Activated T-cell treated with anti-CD3 and anti-CD28 coated beads for 24 hours (primary cell): ENCODE measurements around the gene NOCT.
"Not testable (repeated sequence)": the region's sequence is repeated elsewhere in the genome, so short reads cannot be mapped to it uniquely, and the experiment has no call there.

ENCODE experiments used
- DNase-seq: peaks from one replicate; pipeline ENCODE4 v3.0.0-alpha.2; 2020; ENCODE audit warnings: low read depth

The NOCT gene

GRCh38 chr4:139009702-139010101, 5.9 kb upstream of the NOCT start:
- DNase-seq, result no peak

- no peak for DNase-seq
Measured at GRCh38 chr4:139011225-139011950, 4.2 kb upstream of the NOCT start.

DNA sequence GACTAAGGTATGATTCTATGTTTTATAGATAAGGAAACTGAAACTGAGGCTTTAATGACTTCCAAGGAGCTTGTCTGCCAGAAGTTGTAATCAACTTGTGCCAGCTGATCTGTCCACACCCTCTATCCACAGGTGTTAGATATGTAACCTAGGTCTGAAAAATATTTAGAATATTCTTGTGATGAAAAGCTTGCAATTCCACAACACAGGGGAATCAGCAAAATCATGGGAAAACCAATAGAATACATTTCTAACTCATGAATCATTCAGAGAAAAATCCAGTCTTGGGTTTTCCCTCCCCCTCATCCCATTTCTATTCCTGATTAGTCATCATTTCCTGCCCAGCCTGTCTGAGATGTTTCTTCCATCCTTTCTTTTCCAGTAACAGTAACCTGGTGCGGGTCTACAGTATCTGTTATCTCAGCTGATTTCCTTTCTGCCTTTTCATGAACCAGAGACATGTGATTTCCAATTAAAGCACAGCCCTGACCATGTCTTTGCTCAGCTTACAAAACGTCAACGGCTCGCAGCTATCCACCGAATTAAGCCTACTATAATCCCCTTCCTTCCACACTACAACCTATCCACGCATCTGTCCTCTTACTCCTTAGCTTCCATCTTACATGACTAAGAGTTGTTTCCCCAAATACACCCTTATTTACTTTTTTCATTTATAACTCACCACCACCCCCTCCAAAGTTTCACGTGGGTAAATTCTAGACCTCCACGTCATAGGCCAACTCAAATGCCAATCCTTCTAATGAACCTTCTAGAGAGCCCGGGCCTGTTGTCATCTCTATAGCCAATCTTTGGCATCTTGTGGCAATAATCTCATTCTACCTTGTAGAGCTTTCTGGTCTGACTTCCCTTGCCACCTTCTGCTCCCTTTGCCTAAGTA, 961 bp upstream of the NOCT start:
- DNase-seq, result no peak

DNA sequence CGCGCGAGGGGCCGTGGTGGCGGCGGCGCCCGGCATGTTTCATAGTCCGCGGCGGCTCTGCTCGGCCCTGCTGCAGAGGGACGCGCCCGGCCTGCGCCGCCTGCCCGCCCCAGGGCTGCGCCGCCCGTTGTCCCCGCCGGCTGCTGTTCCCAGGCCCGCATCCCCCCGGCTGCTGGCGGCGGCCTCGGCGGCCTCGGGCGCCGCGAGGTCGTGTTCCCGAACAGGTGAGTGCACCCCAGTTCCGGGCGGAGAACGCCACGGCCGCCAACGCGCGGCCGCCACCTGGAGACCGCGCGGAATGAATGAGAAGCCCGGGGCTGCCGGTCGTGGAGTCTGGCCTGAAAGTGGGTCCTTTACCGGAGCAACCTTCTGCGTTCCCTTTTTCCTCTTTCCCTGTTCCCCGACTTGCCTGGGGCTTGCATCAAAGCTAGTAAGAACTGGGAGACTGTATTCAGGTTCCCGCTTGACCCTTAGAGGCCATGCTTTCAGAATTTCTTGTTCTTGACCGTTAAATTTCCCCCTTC, 429 bp downstream of the NOCT start:
- DNase-seq, result peak; percentile 29

DNA sequence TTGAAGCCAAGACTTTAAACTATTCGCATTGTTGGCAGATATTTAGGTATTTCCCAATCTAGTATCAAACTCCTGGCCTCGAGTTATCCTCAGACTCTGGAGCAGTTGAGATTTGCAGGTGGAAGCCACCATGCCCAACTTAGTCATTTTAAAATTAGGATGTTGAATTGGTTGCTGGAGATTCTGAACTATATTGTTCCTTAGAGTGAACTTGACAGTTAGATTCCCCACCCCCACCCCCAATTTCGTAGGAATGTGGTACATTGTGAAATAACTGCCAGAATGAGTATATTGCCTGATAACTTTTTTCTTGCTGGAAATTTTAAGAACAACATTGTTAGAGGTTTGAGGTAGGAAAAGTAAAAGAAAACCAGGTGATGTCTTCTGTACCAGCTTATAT, 2.3 kb downstream of the NOCT start:
- no peak for DNase-seq

DNA sequence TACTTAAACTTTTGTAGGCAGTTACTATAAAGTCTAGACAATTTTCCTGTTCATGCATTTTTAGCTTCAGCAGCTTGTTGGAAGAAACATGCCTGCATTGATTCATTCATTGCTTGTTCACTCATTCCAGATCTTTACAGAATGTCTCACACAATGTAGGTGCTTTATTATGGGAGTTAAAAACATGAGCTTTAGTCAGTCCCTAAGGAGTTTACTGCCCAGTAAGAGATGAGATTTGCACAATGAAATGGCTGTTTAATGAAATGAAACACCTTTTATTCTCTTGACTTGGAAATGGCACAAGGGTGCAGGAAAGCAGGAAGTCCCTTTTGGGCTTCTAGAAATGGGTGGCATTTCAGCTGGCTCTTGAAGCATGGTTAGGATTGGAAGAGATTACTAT, 2.9 kb downstream of the NOCT start:
- DNase-seq, result no peak

DNA sequence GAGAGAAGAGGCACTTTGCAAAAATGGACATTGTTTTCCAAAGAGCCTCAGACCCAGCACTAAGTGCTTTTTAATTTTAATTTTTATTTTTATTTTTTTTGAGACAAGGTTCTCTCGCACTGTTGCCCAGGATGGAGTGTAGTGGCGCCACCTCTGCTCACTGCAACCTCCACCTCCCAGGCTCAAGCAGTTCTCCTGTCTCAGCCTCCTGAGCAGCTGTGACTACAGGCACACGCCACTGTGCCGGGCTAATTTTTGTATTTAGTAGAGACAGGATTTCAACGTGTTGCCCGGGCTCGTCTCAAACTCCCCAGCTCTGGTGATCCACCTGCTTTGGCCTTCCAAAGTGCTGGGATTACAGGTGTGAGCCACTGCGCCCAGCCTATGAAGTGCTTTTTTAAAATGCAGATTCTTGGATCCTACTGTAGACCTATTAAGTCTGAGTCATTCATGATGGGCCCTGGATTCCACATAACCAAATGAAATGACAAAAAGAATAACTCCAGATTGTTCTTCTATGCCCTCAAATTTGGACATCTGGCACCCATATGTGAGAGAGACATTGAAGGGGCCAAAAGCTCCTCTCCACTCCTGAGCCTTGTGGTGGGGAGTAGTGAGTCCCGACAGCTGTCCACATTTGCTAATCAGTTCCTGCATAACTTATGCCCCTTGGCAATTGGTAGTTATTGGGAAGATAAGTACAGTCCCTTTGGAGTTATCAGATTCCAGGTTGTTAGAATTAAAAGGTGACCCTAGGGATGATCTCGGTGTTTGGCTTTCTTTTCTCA, 3.6 kb downstream of the NOCT start:
- DNase-seq, result no peak

DNA sequence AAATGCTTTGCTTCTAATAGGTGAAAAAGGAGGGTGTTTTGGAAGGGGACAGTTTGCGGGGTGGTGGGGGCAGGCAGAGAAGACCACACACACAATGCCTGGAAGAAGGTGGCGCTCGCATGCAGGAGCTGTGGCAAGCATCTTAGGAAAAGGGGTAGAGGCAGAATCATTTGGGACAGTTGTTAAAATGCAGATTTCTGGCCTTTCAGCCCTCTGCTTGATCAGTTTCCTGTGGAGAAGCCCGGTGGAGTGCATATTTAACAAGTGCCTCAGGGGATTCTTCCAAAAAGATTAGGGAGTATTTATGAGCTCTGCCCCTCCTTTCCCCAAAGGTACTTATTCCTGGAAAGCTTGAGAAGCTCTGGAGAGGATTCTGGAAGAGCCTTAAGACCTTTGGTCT, 4.8 kb downstream of the NOCT start:
- no peak for DNase-seq

GRCh38 chr4:139021071-139021470, 5.5 kb downstream of the NOCT start:
- DNase-seq, result not testable (repeated sequence)

- no peak for DNase-seq
Measured at GRCh38 chr4:139022835-139023234, 7.3 kb downstream of the NOCT start.

GRCh38 chr4:139024686-139025085, 9.1 kb downstream of the NOCT start:
- DNase-seq, result no peak

DNA sequence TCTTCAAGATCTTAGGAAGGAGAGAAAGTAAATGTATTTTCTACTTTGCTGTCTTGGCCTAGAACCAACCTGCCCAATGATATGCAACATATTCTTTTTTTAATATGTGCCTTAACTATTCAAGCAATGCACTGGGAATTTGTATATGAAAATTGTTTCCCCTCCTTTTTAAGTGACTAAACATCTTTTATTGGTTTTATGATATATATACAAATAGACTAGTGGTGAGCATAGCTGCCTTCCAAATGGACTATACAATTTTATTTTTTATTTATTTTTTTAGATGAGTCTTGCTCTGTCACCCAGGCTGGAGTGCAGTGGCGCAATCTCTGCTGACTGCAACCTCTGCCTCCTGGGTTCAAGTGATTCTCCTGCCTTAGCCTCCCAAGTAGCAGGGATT, 10.3 kb downstream of the NOCT start:
- DNase-seq, result no peak

GRCh38 chr4:139027776-139028175, 12.2 kb downstream of the NOCT start:
- DNase-seq, result no peak

GRCh38 chr4:139028191-139028661, 12.6 kb downstream of the NOCT start:
- DNase-seq, result no peak

GRCh38 chr4:139029866-139030363, 14.3 kb downstream of the NOCT start:
- not testable (repeated sequence) for DNase-seq

- DNase-seq, result peak; percentile 56
Measured at GRCh38 chr4:139030614-139031235, 15.1 kb downstream of the NOCT start.

DNA sequence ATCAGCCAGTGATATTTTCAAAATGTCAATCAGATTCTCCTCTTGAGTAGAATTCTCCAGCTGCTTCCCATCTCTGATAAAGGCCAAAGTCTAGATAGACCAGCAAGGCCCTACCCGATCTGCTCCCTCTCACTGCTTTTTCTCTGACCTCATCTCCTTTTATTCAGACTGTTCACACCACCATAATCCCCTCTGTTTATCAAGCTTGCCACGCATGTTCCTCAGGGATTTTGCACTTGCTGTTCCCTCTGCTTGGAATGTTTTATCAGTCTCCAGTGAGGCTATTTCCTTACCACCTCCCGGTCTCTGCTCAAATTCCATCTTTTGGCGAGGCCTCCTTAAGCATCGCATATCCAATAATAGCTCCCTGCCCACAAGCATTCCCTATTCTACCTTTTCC, 20.1 kb downstream of the NOCT start:
- DNase-seq, result no peak

DNA sequence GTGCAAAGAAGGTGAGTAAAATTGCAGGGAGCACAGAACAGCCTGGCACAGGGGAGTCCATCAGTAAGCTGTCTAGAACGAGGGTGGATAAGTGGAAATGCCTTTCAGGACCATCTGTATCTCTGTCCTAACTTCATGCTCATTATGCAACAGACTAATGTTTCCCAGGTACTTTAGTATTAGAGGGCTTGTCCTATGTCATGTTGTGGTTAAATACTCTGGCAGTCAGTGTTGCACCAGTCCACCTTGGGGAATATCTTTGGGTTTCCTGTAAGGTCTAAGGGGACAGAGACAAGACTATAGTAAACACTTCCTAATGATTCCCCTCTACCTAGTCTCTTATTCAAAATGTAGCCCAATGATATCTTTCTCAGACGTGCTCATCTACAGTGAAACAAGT, 21.3 kb downstream of the NOCT start:
- DNase-seq, result no peak

DNA sequence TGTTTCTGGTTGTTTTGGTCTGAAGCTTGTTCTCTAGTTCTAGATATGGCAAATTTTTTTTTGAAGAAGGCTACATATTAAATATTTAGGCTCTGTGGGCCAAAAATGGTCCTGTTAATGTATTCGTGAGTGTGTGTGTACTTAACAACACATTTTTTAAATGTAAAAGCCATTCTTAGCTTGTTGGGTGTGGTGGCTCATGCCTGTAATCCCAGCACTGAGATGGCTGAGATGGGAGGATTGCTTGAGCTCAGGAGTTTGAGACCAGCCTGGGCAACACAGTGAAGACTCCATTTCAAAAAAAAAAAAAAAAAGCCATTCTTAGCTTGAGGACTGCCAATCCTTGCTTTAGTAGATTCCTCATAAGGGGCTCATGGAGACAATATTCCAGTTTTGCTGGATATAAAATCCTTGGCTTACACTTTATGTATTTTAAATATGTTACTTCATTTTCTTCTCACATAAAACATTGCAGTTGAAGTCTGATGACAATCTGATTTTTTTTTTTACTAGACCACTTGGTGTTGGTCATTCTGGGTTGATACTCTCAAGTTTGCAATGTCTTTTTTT, 23.4 kb downstream of the NOCT start:
- DNase-seq, result no peak

- DNase-seq, result no peak
Measured at GRCh38 chr4:139042981-139043460, 27.4 kb downstream of the NOCT start.

GRCh38 chr4:139044291-139044690, 28.7 kb downstream of the NOCT start:
- no peak for DNase-seq
